ENCODE measurements around the gene KIAA0232. TPM values are rescaled to one million over a fixed set of nuclear protein-coding genes. Genes with fewer than 3 reads are reported as not detected.

The KIAA0232 gene
- total and polyA plus RNA-seq, 4 donors, result 7.9 to 38.8 (median 20.6) TPM

- H3K27ac ChIP-seq (ENCODE audit: low read depth in 1 of 2, low read length in 2 of 2), result no peak overlapping the region
- no peak for ATAC-seq (ENCODE audit: low FRiP score)
- no peak overlapping the region for H3K4me3 ChIP-seq (ENCODE audit: low read length in 2 of 2)
- no peaks in the 10 kb centered on the region for H3K36me3 ChIP-seq (ENCODE audit: control insufficient read depth in 1 of 2, insufficient read depth in 2 of 2, low read length in 1 of 2)
- intact Hi-C loops (cut with DNase I), result no loop called here
- H3K4me1 ChIP-seq (ENCODE audit: control insufficient read depth in 1 of 2, insufficient read depth in 2 of 2, low read length in 2 of 2), result no peaks in the 10 kb centered on the region
- 87 to 88% methylated on average over 29 of the region's 29 CpGs for WGBS, 2 donors
- no peaks in the 10 kb centered on the region for H3K27me3 ChIP-seq (ENCODE audit: control insufficient read depth in 1 of 2, insufficient read depth in 2 of 2, low read length in 1 of 2)
- no peaks in the 10 kb centered on the region for H3K9me3 ChIP-seq (ENCODE audit: control insufficient read depth, low read length)
- DNase-seq, result no peak
These were observed 112.3 kb downstream of the KIAA0232 start for GRCh38 chr4:6894528-6895498.

- Histone ChIP-seq H3K4me3 (ENCODE audit: low read length in 2 of 2) (no peak overlapping the region), H3K36me3 (ENCODE audit: control insufficient read depth in 1 of 2, insufficient read depth in 2 of 2, low read length in 1 of 2) (no peaks in the 10 kb centered on the region), H3K27ac (ENCODE audit: low read depth in 1 of 2, low read length in 2 of 2) (no peak overlapping the region), H3K4me1 (ENCODE audit: control insufficient read depth in 1 of 2, insufficient read depth in 2 of 2, low read length in 2 of 2) (no peaks in the 10 kb centered on the region), H3K9me3 (ENCODE audit: control insufficient read depth, low read length) (no peaks in the 10 kb centered on the region), H3K27me3 (ENCODE audit: control insufficient read depth in 1 of 2, insufficient read depth in 2 of 2, low read length in 1 of 2) (no peaks in the 10 kb centered on the region)
- 84% methylated on average over 5 of the region's 5 CpGs; no CpG with 5 or more reads in 1 of the 2 donors for WGBS, 2 donors
- intact Hi-C loops (cut with DNase I), result no loop called here
- ATAC-seq (ENCODE audit: low FRiP score) (no peak), DNase-seq (no peak)
These were observed 113.5 kb downstream of the KIAA0232 start for GRCh38 chr4:6896035-6896434.

DNA sequence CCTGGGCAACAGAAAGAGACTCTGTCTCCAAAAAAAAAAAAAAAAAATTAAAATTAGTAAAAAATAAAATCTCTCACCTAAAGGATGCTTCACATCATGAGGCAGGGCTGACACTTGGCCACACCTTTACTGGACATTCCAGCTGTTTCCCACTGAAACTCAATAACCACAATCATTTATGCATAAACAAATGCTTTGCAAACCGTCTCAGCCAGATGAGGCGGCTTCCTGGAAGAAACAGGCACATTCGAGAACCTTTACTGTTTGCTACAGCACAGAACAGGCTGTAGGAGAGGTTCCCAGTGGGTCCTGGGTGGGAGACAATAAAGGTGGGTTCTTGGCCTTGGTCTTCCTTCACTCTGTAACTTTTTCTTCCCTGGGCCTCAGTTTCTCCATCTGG, 116.2 kb downstream of the KIAA0232 start:
- DNase-seq (no peak), ATAC-seq (ENCODE audit: low FRiP score) (no peak)
- intact Hi-C loops (cut with DNase I), result no loop called here
- WGBS, 2 donors, result 88 to 92% methylated on average over 3 of the region's 3 CpGs
- H3K27me3 ChIP-seq (ENCODE audit: control insufficient read depth in 1 of 2, insufficient read depth in 2 of 2, low read length in 1 of 2), result no peaks in the 10 kb centered on the region
- H3K27ac ChIP-seq (ENCODE audit: low read depth in 1 of 2, low read length in 2 of 2), result no peak overlapping the region
- H3K9me3 ChIP-seq (ENCODE audit: control insufficient read depth, low read length), result no peaks in the 10 kb centered on the region
- no peaks in the 10 kb centered on the region for H3K36me3 ChIP-seq (ENCODE audit: control insufficient read depth in 1 of 2, insufficient read depth in 2 of 2, low read length in 1 of 2)
- no peaks in the 10 kb centered on the region for H3K4me1 ChIP-seq (ENCODE audit: control insufficient read depth in 1 of 2, insufficient read depth in 2 of 2, low read length in 2 of 2)
- H3K4me3 ChIP-seq (ENCODE audit: low read length in 2 of 2), result no peak overlapping the region

GRCh38 chr4:6900181-6900812, 117.8 kb downstream of the KIAA0232 start:
- Histone ChIP-seq H3K27ac (ENCODE audit: low read depth in 1 of 2, low read length in 2 of 2) (no peak overlapping the region), H3K4me1 (ENCODE audit: control insufficient read depth in 1 of 2, insufficient read depth in 2 of 2, low read length in 2 of 2) (no peaks in the 10 kb centered on the region), H3K4me3 (ENCODE audit: low read length in 2 of 2) (no peak overlapping the region), H3K36me3 (ENCODE audit: control insufficient read depth in 1 of 2, insufficient read depth in 2 of 2, low read length in 1 of 2) (no peaks in the 10 kb centered on the region), H3K9me3 (ENCODE audit: control insufficient read depth, low read length) (no peaks in the 10 kb centered on the region), H3K27me3 (ENCODE audit: control insufficient read depth in 1 of 2, insufficient read depth in 2 of 2, low read length in 1 of 2) (no peaks in the 10 kb centered on the region)
- DNase-seq (no peak), ATAC-seq (ENCODE audit: low FRiP score) (no peak)
- intact Hi-C loops (cut with DNase I), result no loop called here
- 88 to 93% methylated on average over 10 of the region's 10 CpGs for WGBS, 2 donors

DNA sequence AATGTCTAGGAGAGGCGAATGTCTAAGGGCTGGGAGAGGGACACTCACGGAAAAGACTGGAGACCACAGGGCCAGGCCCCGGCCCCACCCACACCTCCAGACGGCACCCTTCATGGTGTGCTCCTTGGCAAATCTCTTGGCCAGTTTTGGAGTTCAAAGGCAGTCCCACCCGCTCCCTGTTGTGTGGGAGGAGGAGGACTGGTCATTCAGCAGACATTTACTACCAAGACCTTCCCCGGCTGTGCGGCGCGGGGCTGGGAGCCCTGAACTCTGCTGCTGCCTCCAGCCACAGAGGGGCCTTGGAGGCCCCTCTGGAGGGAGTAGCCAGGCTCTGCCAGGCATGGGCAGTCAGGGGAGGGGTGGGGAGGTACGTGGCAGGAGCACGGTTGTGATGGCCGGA, 118.4 kb downstream of the KIAA0232 start:
- H3K9me3 ChIP-seq (ENCODE audit: control insufficient read depth, low read length), result no peaks in the 10 kb centered on the region
- WGBS, 2 donors, result 82 to 88% methylated on average over 12 of the region's 12 CpGs
- no peak for ATAC-seq (ENCODE audit: low FRiP score)
- H3K27ac ChIP-seq (ENCODE audit: low read depth in 1 of 2, low read length in 2 of 2), result no peak overlapping the region
- no peak for DNase-seq
- no peaks in the 10 kb centered on the region for H3K36me3 ChIP-seq (ENCODE audit: control insufficient read depth in 1 of 2, insufficient read depth in 2 of 2, low read length in 1 of 2)
- no peaks in the 10 kb centered on the region for H3K4me1 ChIP-seq (ENCODE audit: control insufficient read depth in 1 of 2, insufficient read depth in 2 of 2, low read length in 2 of 2)
- H3K27me3 ChIP-seq (ENCODE audit: control insufficient read depth in 1 of 2, insufficient read depth in 2 of 2, low read length in 1 of 2), result no peaks in the 10 kb centered on the region
- no peak overlapping the region for H3K4me3 ChIP-seq (ENCODE audit: low read length in 2 of 2)
- intact Hi-C loops (cut with DNase I), result no loop called here

GRCh38 chr4:6901669-6902317, 119.3 kb downstream of the KIAA0232 start:
- ATAC-seq (ENCODE audit: low FRiP score), result no peak
- no peaks in the 10 kb centered on the region for H3K36me3 ChIP-seq (ENCODE audit: control insufficient read depth in 1 of 2, insufficient read depth in 2 of 2, low read length in 1 of 2)
- no peak overlapping the region for H3K27ac ChIP-seq (ENCODE audit: low read depth in 1 of 2, low read length in 2 of 2)
- WGBS, 2 donors, result 71 to 75% methylated on average over 22 to 24 of the region's 24 CpGs
- no peak for DNase-seq
- no peaks in the 10 kb centered on the region for H3K9me3 ChIP-seq (ENCODE audit: control insufficient read depth, low read length)
- no peak overlapping the region for H3K4me3 ChIP-seq (ENCODE audit: low read length in 2 of 2)
- intact Hi-C loops (cut with DNase I), result no loop called here
- no peaks in the 10 kb centered on the region for H3K4me1 ChIP-seq (ENCODE audit: control insufficient read depth in 1 of 2, insufficient read depth in 2 of 2, low read length in 2 of 2)
- H3K27me3 ChIP-seq (ENCODE audit: control insufficient read depth in 1 of 2, insufficient read depth in 2 of 2, low read length in 1 of 2), result no peaks in the 10 kb centered on the region

DNA sequence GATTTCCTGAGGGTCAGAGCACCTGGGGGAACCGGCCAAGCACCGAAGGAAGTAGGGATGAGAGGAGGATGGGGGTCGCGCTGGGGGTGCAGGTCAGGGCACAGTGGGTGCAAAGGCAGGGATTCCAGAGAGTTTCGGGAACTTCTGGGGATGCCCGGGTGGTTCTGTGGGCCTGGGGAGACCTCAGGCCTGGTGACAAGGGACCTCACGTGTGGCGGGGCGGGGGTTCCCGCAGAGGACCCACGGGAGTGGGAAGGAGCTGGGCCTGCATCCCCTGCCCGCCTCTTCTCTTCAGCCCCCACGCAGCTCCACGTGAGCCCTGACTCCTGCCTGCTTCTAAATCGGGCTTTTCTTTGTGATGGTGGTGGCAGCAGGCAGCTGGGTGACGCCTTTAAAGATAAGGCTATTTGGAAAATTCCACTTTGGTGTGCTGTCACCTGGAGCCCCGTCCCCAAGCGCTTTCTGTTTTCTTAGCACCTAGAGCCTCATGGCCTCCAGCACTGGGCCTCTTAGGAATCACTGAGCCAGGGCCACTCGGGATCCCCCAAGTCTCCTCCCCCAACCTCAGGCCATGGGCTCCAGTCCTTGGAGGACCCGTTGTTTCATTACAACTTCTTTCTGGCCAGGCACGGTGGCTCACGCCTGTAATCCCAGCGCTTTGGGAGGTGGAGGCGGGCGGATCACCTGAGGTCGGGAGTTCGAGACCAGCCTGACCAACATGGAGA, 120.0 kb downstream of the KIAA0232 start:
- 69 to 75% methylated on average over 23 to 27 of the region's 27 CpGs for WGBS, 2 donors
- intact Hi-C loops (cut with DNase I), result no loop called here
- ATAC-seq (ENCODE audit: low FRiP score), result no peak

More for the DNA sequence above, 120.0 kb downstream of the KIAA0232 start:
- Histone ChIP-seq H3K36me3 (ENCODE audit: control insufficient read depth in 1 of 2, insufficient read depth in 2 of 2, low read length in 1 of 2) (no peaks in the 10 kb centered on the region), H3K4me3 (ENCODE audit: low read length in 2 of 2) (no peak overlapping the region), H3K27me3 (ENCODE audit: control insufficient read depth in 1 of 2, insufficient read depth in 2 of 2, low read length in 1 of 2) (no peaks in the 10 kb centered on the region), H3K27ac (ENCODE audit: low read depth in 1 of 2, low read length in 2 of 2) (no peak overlapping the region), H3K4me1 (ENCODE audit: control insufficient read depth in 1 of 2, insufficient read depth in 2 of 2, low read length in 2 of 2) (no peaks in the 10 kb centered on the region), H3K9me3 (ENCODE audit: control insufficient read depth, low read length) (no peaks in the 10 kb centered on the region)
- no peak for DNase-seq

Measured in aorta (tissue), 5 donors.